ENCODE results near the gene CLEC4F. TPM values are rescaled to one million over a fixed set of nuclear protein-coding genes. Genes with fewer than 3 reads are reported as not detected.
A peak's percentile ranks its signal among the peaks of the same experiment; 100 is the strongest.
"Not testable (repeated sequence)": the region's sequence is repeated elsewhere in the genome, so short reads cannot be mapped to it uniquely, and the experiment has no call there.

CLEC4F gene
- polyA plus RNA-seq, 1 donor from 2014 or later: not detected

DNA sequence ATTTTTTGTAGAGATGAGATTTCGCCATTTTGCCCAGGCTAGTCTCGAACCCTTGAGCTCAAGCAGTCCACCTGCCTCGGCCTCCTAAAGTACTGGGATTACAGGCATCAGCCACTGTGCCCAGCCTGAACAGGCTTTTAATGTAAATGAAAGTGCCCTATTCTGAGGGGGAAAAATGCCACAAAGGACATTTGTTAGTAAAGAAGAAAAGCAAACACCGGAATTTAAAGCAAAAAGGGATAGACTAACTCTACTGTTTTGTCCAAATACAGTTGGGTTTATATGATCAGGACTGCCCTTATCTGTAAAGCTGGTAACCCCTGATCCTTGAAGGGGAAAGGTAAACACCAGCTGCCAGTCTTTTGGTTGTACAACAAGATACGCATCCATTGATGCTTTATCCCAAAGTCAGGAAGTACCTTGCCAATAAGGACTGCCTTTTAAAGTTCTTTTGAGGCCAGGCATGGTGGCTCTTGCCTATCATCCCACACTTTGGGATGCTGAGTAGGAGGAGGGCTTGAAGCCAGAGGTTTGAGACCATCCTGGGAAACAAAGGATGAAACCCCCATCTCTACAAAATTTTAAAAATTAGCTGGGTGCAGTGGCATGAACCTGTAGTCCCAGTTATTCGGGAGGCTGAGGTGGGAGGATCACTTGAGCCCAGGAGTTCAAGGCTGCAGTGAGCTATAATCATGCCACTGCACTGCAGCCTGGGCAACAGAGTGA, 13.1 kb downstream of the CLEC4F start:
- no peak overlapping the region for H3K27ac Mint-ChIP-seq

DNA sequence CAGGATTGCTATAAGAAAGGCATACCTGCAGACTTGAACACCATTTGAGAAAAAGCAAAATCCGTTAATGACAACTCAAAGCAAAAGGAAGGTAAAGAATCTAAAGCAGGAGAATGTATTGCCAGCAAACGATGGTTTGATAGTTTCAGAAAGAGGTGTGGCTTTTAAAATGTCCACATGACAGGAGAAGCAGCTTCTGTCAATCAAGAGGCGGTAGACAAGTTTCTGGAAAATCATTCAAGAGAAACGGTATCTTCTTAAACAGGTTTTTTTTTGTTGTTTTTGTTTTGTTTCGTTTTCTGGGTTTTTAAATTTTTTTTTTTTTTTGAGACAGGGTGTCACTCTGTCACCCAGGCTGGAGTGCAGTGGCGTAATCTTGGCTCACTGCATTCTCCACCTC, 13.8 kb downstream of the CLEC4F start:
- no peaks in the 10 kb centered on the region for H3K9me3 Mint-ChIP-seq
- no peaks in the 10 kb centered on the region for H3K36me3 Mint-ChIP-seq
- H3K27ac Mint-ChIP-seq: no peak overlapping the region
- peaks cover 11% of the 10 kb centered on the region for H3K27me3 Mint-ChIP-seq
- H3K4me1 Mint-ChIP-seq: no peaks in the 10 kb centered on the region
- no peak overlapping the region for H3K4me3 Mint-ChIP-seq

More for the DNA sequence above, 13.1 kb downstream of the CLEC4F start:
- Mint-ChIP-seq H3K4me1 (no peaks in the 10 kb centered on the region), H3K27me3 (peaks cover 11% of the 10 kb centered on the region), H3K4me3 (no peak overlapping the region), H3K36me3 (no peaks in the 10 kb centered on the region), H3K9me3 (no peaks in the 10 kb centered on the region)

DNA sequence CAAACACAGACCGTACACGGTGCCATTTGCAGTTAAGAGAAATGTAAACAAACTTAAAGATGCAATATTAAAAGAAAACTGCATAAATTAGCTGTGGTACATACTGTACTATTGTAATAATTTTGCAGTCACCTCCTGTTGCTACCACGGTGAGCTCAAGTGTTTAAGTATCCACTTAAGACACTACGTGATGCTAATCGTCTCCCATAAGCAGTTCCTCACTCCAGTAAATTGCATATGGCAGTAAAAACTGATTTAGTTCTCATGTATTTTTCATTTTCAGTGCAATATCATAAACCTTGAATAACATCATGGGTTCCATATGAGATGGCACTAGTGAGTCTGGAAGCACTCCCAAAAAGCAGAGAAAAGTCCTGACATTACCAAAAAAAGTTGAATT, 14.4 kb downstream of the CLEC4F start:
- Mint-ChIP-seq H3K27me3 (peaks cover 11% of the 10 kb centered on the region), H3K9me3 (peaks cover 0 to 2% (median 0%) of the 10 kb centered on the region in 3 donors), H3K27ac (no peak overlapping the region), H3K36me3 (no peaks in the 10 kb centered on the region), H3K4me3 (no peak overlapping the region), H3K4me1 (no peaks in the 10 kb centered on the region)

DNA sequence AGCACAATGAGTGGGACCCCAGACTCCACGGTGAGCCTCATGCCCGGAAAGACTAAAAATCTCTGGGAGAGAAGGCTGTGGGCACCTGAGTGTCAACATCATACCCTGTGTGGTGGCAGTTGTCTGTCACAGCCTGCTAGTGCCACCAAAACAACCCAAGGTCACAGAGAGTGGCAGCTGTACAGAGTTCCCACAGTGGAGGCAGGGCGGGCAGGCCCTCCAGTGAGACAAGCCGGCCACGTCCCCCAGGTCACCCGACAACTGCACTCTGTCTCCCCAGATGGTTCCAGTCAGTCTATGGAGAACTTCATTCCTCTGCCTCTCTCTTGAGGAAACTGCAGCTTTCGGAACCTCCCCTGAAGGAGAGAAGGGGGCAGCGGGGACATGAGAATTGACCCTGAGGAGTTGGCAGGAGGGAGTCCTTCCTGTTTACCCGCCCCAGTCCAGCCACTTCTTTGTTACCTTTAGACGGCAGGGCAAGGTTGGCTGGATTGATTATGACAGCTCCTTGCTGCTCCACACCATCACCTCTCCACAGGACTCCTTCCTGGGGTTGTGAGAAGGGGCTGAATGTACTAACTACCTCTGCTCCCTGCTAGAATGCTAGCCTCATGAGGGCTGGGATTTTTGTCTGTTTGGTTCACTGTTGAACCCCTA, 18.7 kb downstream of the CLEC4F start:
- H3K4me1 Mint-ChIP-seq: peaks cover 0 to 4% (median 0%) of the 10 kb centered on the region in 3 donors
- H3K27ac Mint-ChIP-seq: no peak overlapping the region
- peaks cover 13% of the 10 kb centered on the region for H3K27me3 Mint-ChIP-seq
- no peak overlapping the region for H3K4me3 Mint-ChIP-seq
- H3K36me3 Mint-ChIP-seq: no peaks in the 10 kb centered on the region
- peaks cover 3 to 8% (median 7%) of the 10 kb centered on the region in 3 donors for H3K9me3 Mint-ChIP-seq

DNA sequence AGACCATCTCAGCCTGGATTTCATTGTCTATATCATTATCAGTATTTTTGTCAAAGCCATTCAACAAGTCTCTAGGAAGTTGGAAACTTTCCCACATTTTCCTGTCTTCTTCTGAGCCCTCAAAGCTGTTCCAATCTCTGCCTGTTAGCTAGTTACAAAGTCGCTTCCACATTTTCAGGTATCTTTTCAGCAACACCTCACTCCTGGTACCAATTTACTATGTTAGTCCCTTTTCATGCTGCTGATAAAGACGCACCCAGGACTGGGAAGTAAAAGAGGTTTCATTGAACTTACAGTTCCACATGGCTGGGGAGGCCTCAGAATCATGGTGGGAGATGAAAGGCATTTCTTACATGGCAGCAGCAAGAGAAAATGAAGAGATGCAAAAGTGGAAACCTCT, 20.7 kb downstream of the CLEC4F start:
- Mint-ChIP-seq H3K4me1 (peaks cover 0 to 4% (median 0%) of the 10 kb centered on the region in 3 donors), H3K9me3 (peaks cover 3 to 8% (median 7%) of the 10 kb centered on the region in 3 donors), H3K4me3 (no peak overlapping the region), H3K36me3 (no peaks in the 10 kb centered on the region), H3K27me3 (peaks cover 13% of the 10 kb centered on the region), H3K27ac (peak overlapping the region in 1 of 3 donors; percentile 11)

DNA sequence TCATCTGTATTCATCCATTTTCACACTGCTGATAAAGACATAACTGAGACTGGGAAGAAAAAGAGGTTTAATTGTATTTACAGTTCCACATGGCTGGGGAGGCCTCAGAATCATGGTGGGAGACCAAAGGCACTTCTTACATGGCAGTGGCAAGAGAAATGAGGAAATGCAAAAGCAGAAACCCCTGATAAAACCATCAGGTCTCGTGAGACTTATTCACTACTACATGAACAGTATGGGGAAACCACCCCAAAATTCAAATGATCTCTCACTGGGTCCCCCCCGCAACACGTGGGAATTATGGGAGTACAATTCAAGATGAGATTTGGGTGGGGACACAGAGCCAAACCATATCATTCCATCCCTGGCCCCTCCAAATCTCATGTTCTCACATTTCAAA, 22.4 kb downstream of the CLEC4F start:
- H3K4me3 Mint-ChIP-seq, H3K27ac Mint-ChIP-seq, H3K9me3 Mint-ChIP-seq, H3K36me3 Mint-ChIP-seq, H3K4me1 Mint-ChIP-seq: not testable (repeated sequence)
- peaks cover 13% of the 10 kb centered on the region for H3K27me3 Mint-ChIP-seq

DNA sequence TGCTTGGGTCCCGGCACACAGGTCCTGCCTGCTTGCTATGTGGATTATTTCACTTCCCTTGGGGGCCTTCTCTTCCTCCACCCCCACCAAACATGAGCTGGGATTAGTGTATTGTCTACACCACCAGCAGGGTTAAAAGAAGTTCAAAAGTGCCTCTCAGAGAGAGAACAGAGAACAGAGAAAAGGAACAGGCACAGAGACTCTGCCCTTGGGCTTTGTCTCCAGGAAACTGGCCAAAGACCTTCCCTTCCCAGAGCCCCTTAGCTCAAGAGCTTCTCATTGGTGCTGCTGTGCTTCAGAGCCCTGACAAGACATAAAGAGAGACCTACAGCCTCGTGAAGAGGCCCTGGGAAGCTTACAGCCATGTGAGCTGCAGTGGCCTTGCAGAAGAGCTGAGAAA, 22.9 kb downstream of the CLEC4F start:
- peaks cover 0 to 4% (median 0%) of the 10 kb centered on the region in 3 donors for H3K4me1 Mint-ChIP-seq
- H3K27ac Mint-ChIP-seq: no peak overlapping the region
- H3K9me3 Mint-ChIP-seq: peaks cover 3 to 8% (median 7%) of the 10 kb centered on the region in 3 donors
- H3K4me3 Mint-ChIP-seq: no peak overlapping the region
- no peaks in the 10 kb centered on the region for H3K36me3 Mint-ChIP-seq
- peaks cover 11% of the 10 kb centered on the region for H3K27me3 Mint-ChIP-seq

DNA sequence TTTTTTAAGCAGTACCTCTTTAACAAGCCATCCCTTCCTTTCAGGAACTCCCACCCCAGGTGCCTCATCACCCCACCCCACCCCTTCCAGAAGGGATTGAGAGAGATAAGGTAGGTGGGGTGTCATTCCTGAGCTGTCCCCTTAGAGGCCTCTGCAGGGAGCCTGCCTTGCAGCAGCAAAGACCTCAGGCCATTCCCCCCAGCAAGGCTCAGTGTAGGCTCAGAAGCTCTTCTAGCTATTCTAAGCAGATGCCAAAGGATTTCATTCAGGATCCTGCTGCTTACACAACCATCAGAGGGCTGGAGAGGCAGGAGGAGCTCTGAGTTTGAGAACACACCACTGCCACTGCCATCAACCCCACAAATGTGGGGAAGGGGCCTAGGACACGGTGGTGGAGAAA, 24.1 kb downstream of the CLEC4F start:
- H3K27me3 Mint-ChIP-seq: peaks cover 18% of the 10 kb centered on the region
- peaks cover 0 to 4% (median 3%) of the 10 kb centered on the region in 3 donors for H3K4me1 Mint-ChIP-seq
- no peak overlapping the region for H3K4me3 Mint-ChIP-seq
- peak overlapping the region in 1 of 3 donors; percentile 65 for H3K27ac Mint-ChIP-seq
- H3K36me3 Mint-ChIP-seq: peaks cover 3% of the 10 kb centered on the region
- H3K9me3 Mint-ChIP-seq: peaks cover 3 to 8% (median 7%) of the 10 kb centered on the region in 3 donors

DNA sequence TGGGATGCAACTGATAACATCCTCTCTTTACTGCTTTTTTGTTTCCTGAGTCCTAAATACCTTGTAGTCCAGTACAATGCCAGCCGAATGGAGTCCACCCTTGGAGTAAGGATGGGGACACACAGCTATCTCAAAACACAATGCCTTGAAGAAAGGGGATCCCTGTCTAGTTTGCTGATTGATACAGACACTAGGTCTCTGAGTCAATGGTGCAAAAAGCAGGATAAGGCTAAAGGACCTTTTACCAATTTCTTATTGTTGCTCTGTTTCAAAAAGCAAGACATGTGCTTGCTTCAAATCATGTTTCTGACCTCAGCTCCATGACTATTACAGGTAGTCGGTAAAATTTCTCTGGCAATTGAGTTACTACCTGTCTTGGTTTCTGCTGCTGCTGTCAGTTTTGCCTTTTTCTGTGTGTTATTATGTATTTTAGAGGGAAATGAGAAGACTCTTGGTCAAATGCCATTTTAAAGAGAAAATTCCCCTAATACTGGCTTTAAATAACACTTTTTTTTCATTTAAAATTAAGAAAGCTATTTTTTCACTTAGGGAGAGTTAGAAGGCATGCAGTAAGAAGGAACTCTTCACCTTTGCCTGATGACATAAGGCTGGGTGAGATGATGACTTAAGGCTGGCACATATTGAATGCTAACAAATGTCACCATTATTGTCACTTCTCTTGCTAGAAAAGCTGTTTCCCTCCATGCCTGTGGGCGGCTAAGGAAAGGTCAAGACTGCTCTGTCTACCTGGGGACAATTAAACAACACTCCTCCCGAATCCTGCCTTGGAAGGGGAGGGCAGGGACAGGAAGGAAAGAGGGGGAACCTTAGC, 25.0 kb downstream of the CLEC4F start:
- Mint-ChIP-seq H3K27ac (no peak overlapping the region), H3K27me3 (peaks cover 23% of the 10 kb centered on the region), H3K4me1 (peaks cover 0 to 4% (median 3%) of the 10 kb centered on the region in 3 donors), H3K36me3 (peaks cover 3% of the 10 kb centered on the region), H3K9me3 (peaks cover 3 to 8% (median 4%) of the 10 kb centered on the region in 3 donors), H3K4me3 (no peak overlapping the region)

DNA sequence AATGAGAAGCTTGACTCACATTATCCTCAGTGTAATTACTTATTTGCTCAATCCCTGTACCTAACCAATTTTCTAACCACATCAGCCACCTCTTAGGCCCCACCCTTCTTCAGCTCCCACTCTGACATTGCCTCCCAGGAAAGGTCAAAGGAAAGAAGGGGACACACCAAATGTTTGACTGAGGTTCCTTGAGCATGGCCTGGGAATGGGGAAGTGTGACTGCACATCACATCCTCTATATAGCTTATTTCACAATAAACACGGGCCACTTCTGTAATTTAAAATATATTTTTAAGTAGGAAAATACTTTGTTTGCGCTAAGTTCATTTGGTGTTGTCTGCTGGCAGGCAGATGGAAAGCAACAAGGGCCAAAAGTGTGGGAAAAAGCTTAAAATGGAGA, 26.9 kb downstream of the CLEC4F start:
- H3K4me3 Mint-ChIP-seq: no peak overlapping the region
- no peak overlapping the region for H3K27ac Mint-ChIP-seq
- H3K27me3 Mint-ChIP-seq: peaks cover 30% of the 10 kb centered on the region
- H3K9me3 Mint-ChIP-seq: peaks cover 0 to 2% (median 0%) of the 10 kb centered on the region in 3 donors
- peaks cover 5 to 9% (median 6%) of the 10 kb centered on the region in 3 donors for H3K4me1 Mint-ChIP-seq
- peaks cover 5% of the 10 kb centered on the region for H3K36me3 Mint-ChIP-seq

DNA sequence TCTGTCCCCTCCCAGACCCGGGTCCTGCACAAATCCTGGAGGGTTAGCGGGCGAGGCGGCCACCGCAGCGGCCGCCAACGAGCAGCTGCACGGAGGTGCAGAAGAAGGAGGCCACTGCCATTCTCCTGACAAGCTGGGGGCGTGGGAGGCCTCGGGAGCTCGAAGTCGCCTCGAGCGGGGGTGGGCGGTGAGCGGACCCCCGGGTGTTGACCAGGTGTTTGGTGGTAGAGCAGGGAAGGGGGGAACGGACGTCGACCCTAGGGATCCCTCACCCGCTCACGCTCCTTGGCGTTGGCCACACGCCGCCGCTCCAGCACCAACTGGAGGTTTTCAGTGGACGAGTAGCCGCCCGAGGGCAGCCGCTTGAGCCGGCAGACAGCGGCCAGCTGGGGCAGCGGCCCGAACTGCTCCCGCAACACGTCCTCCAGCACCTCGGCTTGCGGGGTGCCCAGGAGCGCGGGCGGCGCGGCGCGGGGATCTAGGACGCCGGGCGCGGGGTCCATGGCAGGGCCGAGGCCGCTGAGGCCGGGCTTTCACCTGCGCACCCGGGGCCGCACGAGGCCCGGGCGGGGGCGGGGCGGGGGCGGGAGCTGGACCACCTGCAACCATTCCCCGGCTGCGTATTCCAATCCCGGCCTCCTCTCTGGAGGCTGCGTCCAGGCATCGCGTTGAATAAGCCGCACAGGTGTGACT, 30.1 kb downstream of the CLEC4F start, which contains the start of gene FIGLA:
TSS of gene FIGLA (minus strand) at position 508 of the 693 bp plus-strand sequence. CDS start at position 503, 5 bp downstream.
- Mint-ChIP-seq H3K36me3 (peaks cover 5% of the 10 kb centered on the region), H3K4me1 (peaks cover 5 to 6% (median 5%) of the 10 kb centered on the region in 3 donors), H3K9me3 (no peaks in the 10 kb centered on the region), H3K4me3 (peak within 1 kb of the TSS; percentile 44 to 95 (median 82)), H3K27me3 (peaks cover 32% of the 10 kb centered on the region), H3K27ac (peak within 1 kb of the TSS in 1 of 3 donors; percentile 59)

DNA sequence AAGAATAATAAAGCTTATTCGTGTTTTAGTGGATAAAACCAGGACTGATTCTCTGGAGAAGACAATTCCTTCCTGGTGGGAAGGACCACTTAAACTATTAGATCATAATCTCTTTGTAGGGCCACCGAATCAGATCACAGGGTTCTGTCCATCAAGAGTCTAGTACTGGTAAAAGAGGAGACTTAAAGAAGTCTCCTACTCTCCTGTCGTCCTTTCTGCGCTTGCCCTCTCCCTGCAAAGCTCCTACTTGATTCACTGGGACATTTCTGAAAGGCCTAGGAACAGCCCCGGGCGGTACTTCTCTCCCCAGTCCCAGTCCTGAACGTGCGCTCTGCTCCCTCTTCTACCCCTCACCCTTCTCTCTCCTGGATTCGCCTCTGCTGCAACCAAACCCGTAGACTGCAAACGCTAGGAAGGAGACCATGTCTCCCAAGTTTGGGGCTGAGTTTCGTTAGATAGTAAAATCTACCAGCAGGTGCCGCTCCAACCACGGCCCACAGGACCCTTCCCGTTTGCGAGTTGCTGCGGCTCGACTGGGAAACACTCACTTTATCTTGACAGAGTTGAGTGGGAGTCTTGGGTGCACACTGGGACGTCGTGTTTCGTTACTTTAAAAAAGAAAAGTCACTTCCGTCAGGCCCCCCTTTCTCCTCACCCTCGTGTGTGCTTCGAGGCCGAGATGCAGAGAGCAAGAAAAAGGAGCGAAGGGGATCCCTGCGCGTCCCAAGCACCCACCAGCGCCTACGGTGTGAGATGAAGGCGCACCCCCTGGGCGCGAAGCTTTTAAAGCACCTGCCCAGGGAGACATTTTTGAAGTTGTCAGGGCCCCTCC, 30.9 kb downstream of the CLEC4F start:
- peaks cover 32% of the 10 kb centered on the region for H3K27me3 Mint-ChIP-seq
- H3K4me1 Mint-ChIP-seq: peaks cover 5 to 6% (median 5%) of the 10 kb centered on the region in 3 donors
- H3K4me3 Mint-ChIP-seq: peak overlapping the region; percentile 44 to 95 (median 82)
- H3K27ac Mint-ChIP-seq: peak overlapping the region in 1 of 3 donors; percentile 59
- H3K36me3 Mint-ChIP-seq: peaks cover 5% of the 10 kb centered on the region
- no peaks in the 10 kb centered on the region for H3K9me3 Mint-ChIP-seq

DNA sequence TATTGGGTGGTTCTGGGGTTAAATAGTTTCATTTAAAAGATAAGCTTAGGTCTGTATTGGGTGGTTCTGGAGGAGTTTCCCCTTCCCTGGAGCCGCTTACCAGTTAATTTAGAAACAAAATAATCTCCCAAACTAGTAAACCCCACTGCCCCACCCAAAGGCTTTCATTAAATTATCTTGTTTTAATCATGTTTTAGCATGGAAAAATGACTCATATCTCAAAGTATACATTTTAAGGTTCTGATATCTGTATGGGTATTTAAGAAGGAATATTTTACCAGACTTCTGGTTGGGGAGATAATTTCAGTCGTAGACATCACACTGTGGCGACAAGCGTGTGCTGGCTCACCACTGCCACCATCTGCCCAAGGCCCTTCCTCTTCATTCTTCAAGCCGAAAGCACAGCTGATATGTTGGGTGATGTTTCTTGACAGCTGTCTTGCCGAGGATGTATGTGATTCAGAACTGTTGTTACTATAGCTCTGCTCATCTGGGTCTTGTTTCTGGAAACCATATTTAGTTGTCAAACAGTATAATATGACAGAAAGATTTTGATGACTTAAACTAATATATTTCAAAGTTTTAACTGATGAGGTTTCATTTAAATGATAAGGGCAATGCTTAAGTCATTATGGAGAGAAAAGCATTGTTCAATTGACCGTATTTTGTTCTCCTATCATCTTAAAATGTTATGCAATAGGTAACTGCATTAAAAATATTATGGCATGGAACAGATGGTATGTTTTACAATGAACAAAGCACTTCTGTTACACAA, 35.1 kb downstream of the CLEC4F start:
- Mint-ChIP-seq H3K4me1 (peaks cover 2 to 6% (median 5%) of the 10 kb centered on the region in 3 donors), H3K9me3 (no peaks in the 10 kb centered on the region), H3K27ac (no peak overlapping the region), H3K36me3 (peaks cover 2% of the 10 kb centered on the region), H3K27me3 (peaks cover 16% of the 10 kb centered on the region), H3K4me3 (no peak overlapping the region)
